HG03354 (cell line): Measurements from ENCODE around the gene PLCXD1.
A peak's percentile ranks its signal among the peaks of the same experiment; 100 is the strongest.
"Not testable (repeated sequence)": the region's sequence is repeated elsewhere in the genome, so short reads cannot be mapped to it uniquely, and the experiment has no call there.

ENCODE experiments used
- ATAC-seq: cut with Tn5 transposase; IDR thresholded peaks from one replicate; pipeline ENCODE4 v1.9.1; 2021; ENCODE audit warnings: mild to moderate bottlenecking; ENCODE audit not compliant: unreplicated experiment, poor library complexity, severe bottlenecking

Gene PLCXD1

GRCh38 chrX:281166-281999 is at the start of gene PLCXD1:
PLCXD1 (plus strand) TSS chrX:281381; CDS start chrX:284188, 2,807 bp downstream.
- no peak for ATAC-seq

- peak; percentile 86 for ATAC-seq
Measured at GRCh38 chrX:231637-232277, 49.4 kb upstream of the PLCXD1 start.

- ATAC-seq = peak; percentile 14
Measured at GRCh38 chrX:232278-232655, 48.9 kb upstream of the PLCXD1 start.

- not testable (repeated sequence) for ATAC-seq
Measured at GRCh38 chrX:236201-236600, 45.0 kb upstream of the PLCXD1 start.

GRCh38 chrX:250965-251364 is 30.2 kb upstream of the PLCXD1 start:
- no peak for ATAC-seq

- not testable (repeated sequence) for ATAC-seq
Measured at GRCh38 chrX:251396-252243, 29.6 kb upstream of the PLCXD1 start.

GRCh38 chrX:252244-252956 is 28.8 kb upstream of the PLCXD1 start:
- ATAC-seq = no peak

GRCh38 chrX:252957-253291 is 28.3 kb upstream of the PLCXD1 start:
- ATAC-seq = no peak

- no peak for ATAC-seq
Measured at GRCh38 chrX:253451-254297, 27.5 kb upstream of the PLCXD1 start.

- no peak for ATAC-seq
Measured at GRCh38 chrX:254630-255215, 26.5 kb upstream of the PLCXD1 start.

- ATAC-seq = no peak
Measured at GRCh38 chrX:255923-256331, 25.3 kb upstream of the PLCXD1 start.

- ATAC-seq = not testable (repeated sequence)
Measured at GRCh38 chrX:257054-257453, 24.1 kb upstream of the PLCXD1 start.

GRCh38 chrX:257681-258289 is 23.4 kb upstream of the PLCXD1 start:
- ATAC-seq = no peak

- ATAC-seq = no peak
Measured at GRCh38 chrX:258291-259040, 22.7 kb upstream of the PLCXD1 start.

- no peak for ATAC-seq
Measured at GRCh38 chrX:259692-260355, 21.4 kb upstream of the PLCXD1 start.

- ATAC-seq = no peak
Measured at GRCh38 chrX:261167-261918, 19.8 kb upstream of the PLCXD1 start.
